Gastrocnemius medialis (tissue), 4 donors: ENCODE measurements around the gene NAA40. TPM values are rescaled to one million over a fixed set of nuclear protein-coding genes. Genes with fewer than 3 reads are reported as not detected.

Source experiments
- ATAC-seq, 2 donors: fragments of 150-250 bp; one replicate each; pipeline ENCODE4 v1.9.1; 2016
- DNase-seq, 2 donors: peaks; one replicate each; pipeline ENCODE4 v3.0.0-alpha.2; 2019
- H3K27ac ChIP-seq, 4 donors: fragments of 200-600 bp; sonication (generic); 1 replicate in 1 of 4; 2 replicates in 3 of 4; pipeline ENCODE4 v1.5.1; 2016 to 2018; ENCODE audit warnings: mild to moderate bottlenecking in 2 of 4, moderate library complexity in 1 of 4
- H3K27me3 ChIP-seq, 3 donors: fragments of 200-600 bp; sonication (generic) in 2 of 3; 1 replicate in 1 of 3; 2 replicates in 2 of 3; pipeline versions ENCODE4 v1.5.1 to v1.6.0; 2016 to 2019; ENCODE audit warnings: mild to moderate bottlenecking in 1 of 3, moderate library complexity in 1 of 3
- H3K36me3 ChIP-seq, 2 donors: fragments of 200-600 bp; sonication (generic) in 1 of 2; one replicate each; pipeline ENCODE4 v1.5.1; 2017 to 2018
- H3K4me1 ChIP-seq, 2 donors: fragments of 200-600 bp; sonication (generic) in 1 of 2; one replicate each; pipeline ENCODE4 v1.5.1; 2016 to 2017; ENCODE audit warnings: mild to moderate bottlenecking in 2 of 2
- H3K4me3 ChIP-seq, 4 donors: fragments of 200-600 bp; sonication (generic) in 3 of 4; 1 replicate in 1 of 4; 2 replicates in 3 of 4; pipeline ENCODE4 v1.5.1; 2016 to 2019; ENCODE audit warnings: mild to moderate bottlenecking in 2 of 4
- H3K9me3 ChIP-seq, 3 donors: fragments of 200-600 bp; sonication (generic) in 2 of 3; 1 replicate in 1 of 3; 2 replicates in 2 of 3; pipeline ENCODE4 v1.5.1; 2016 to 2019
- POLR2A ChIP-seq, 2 donors: fragments of 450-650 bp; IDR thresholded peaks; one replicate each; pipeline ENCODE4 v1.6.1; 2017; ENCODE audit warnings: antibody characterized with exemption in 2 of 2, mild to moderate bottlenecking in 2 of 2, moderate library complexity in 2 of 2
- in situ Hi-C, 4 donors: fragments of 200-750 bp; cut with MboI; loops; one replicate each; pipeline versions ENCODE4 v1.15.0 to v1.8.0; 2017; ENCODE audit warnings: low sequenced_read_pairs in 4 of 4
- intact Hi-C: fragments of 100-400 bp; cut with DNase I; formaldehyde crosslinking; loops from one replicate; pipeline ENCODE4 v1.15.1; 2023; ENCODE audit warnings: low total_unique reads
- total RNA-seq, 4 donors: library from RNA; depleted of rRNA; stranded (reverse); fragments of >200 nt; gene quantifications; one replicate each; pipeline versions ENCODE4 v1.1.0 to v1.2.3, GENCODE V29; 2016
- TF ChIP-seq, protein P1 (sequence below), 5 experiments: fragments of 450-650 bp in 3 of 5; fragments of 200-600 bp in 2 of 5; sonication (generic) in 2 of 5; IDR thresholded peaks in 4 of 5; conservative IDR thresholded peaks in 1 of 5; 1 replicate in 4 of 5; 2 replicates in 1 of 5; pipeline ENCODE4 v1.5.1; 2016 to 2019; ENCODE audit warnings: antibody characterized with exemption in 5 of 5, mild to moderate bottlenecking in 3 of 5, moderate library complexity in 3 of 5

The NAA40 gene
- total RNA-seq, 4 donors from 2014 or later: 4.9 to 11.4 (median 6.5) TPM

DNA sequence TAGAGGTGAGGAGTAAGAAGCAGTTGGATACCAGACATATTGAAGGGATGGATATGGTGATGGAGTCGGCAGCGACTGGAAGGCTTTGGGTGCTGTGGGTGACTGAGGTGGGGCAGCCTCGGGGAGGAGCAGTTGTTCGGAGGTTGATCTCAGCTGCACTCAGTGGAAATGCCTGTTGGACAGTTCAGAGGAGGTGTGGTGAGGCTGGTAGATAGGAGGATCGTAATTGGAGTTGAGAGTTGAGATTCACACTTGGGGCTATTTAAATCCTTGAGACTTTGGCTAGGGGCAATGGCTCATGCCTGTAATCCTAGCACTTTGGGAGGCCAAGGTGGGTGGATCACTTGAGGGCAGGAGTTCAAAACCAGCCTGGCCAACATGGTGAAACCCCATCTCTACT lies 54.3 kb downstream of the NAA40 start:
- peak; percentile 11 to 39 for ATAC-seq
- Histone ChIP-seq H3K9me3 (no peaks in the 10 kb centered on the region), H3K36me3 (peaks cover 0 to 35% of the 10 kb centered on the region in 2 donors), H3K27me3 (no peaks in the 10 kb centered on the region), H3K4me1 (peaks cover 0 to 7% of the 10 kb centered on the region in 2 donors), H3K4me3 (no peak overlapping the region), H3K27ac (peak overlapping the region; percentile 1 to 57 (median 28))
- intact Hi-C loops: no loop called here
- DNase-seq: no peak
- in situ Hi-C loops: loop anchor here in 2 of 4 donors (5.0 to 10.0 kb wide), 2 partner anchors 152 to 154 kb away; no protein-coding TSS in a partner anchor
- TF ChIP-seq, protein P1, sequence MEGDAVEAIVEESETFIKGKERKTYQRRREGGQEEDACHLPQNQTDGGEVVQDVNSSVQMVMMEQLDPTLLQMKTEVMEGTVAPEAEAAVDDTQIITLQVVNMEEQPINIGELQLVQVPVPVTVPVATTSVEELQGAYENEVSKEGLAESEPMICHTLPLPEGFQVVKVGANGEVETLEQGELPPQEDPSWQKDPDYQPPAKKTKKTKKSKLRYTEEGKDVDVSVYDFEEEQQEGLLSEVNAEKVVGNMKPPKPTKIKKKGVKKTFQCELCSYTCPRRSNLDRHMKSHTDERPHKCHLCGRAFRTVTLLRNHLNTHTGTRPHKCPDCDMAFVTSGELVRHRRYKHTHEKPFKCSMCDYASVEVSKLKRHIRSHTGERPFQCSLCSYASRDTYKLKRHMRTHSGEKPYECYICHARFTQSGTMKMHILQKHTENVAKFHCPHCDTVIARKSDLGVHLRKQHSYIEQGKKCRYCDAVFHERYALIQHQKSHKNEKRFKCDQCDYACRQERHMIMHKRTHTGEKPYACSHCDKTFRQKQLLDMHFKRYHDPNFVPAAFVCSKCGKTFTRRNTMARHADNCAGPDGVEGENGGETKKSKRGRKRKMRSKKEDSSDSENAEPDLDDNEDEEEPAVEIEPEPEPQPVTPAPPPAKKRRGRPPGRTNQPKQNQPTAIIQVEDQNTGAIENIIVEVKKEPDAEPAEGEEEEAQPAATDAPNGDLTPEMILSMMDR (IDR thresholded peaks at IDR 0.05 in 4 of 5, conservative IDR thresholded peaks at IDR 0.05 in 1 of 5): no peak
- no peak for TF ChIP-seq POLR2A (IDR thresholded peaks at IDR 0.05)

DNA sequence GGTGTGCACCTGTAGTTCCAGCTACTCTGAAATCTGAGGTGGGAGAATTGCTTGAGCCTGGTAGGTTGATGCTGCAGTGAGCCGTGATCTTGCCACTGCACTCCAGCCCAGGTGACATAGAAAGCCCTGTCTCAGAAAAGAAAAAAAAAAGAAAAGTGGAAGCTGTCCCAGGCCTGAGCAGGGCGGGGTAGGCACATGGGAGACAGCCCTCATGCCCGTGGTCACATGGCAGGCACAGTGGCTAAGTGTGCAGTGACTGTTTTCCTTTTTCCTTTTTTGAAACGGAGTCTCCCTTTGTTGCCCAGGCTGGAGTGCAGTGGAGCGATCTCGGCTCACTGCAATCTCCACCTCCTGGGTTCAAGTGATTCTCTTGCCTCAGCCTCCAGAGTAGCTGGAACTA lies 55.2 kb downstream of the NAA40 start:
- Histone ChIP-seq H3K4me3 (no peak overlapping the region), H3K36me3 (peaks cover 0 to 29% of the 10 kb centered on the region in 2 donors), H3K4me1 (peaks cover 0 to 6% of the 10 kb centered on the region in 2 donors), H3K27me3 (no peaks in the 10 kb centered on the region), H3K27ac (peak overlapping the region; percentile 18 to 67 (median 54)), H3K9me3 (no peaks in the 10 kb centered on the region)
- TF ChIP-seq, protein P1 (IDR thresholded peaks at IDR 0.05 in 4 of 5, conservative IDR thresholded peaks at IDR 0.05 in 1 of 5): no peak
- ATAC-seq (peak; percentile 58 to 72), DNase-seq (peak; percentile 48 to 55)
- in situ Hi-C loops (loop anchor here in 2 of 4 donors (5.0 to 10.0 kb wide), 2 partner anchors 151 to 153 kb away; no protein-coding TSS in a partner anchor), intact Hi-C loops (no loop called here)

DNA sequence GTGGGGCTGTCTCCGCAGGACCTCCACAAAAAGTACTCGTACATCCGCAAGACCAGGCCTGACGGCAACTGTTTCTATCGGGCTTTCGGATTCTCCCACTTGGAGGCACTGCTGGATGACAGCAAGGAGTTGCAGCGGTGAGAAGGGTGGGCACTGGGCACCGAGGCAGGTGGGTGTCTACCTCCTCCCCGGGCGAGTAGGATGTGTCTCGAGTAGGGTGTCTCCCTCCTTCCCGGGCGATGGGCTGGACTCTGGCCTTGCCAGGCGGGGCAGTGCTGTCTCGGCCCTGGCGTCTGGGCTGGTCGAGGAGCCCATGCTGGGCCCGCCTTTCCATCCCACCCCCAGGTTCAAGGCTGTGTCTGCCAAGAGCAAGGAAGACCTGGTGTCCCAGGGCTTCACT lies 57.7 kb downstream of the NAA40 start:
- DNase-seq: no peak
- in situ Hi-C loops: loop anchor here in 1 of 4 donors (10.0 kb wide), 1 partner anchor 148 kb away; no protein-coding TSS in a partner anchor
- Histone ChIP-seq H3K36me3 (peaks cover 0 to 29% of the 10 kb centered on the region in 2 donors), H3K27me3 (no peaks in the 10 kb centered on the region), H3K4me1 (peaks cover 10 to 22% of the 10 kb centered on the region in 2 donors), H3K9me3 (no peaks in the 10 kb centered on the region), H3K27ac (peak overlapping the region in 1 of 4 donors; percentile 31), H3K4me3 (no peak overlapping the region)
- intact Hi-C loops: no loop called here
- ATAC-seq: no peak
- TF ChIP-seq, protein P1 (IDR thresholded peaks at IDR 0.05 in 4 of 5, conservative IDR thresholded peaks at IDR 0.05 in 1 of 5): no peak
- no peak for TF ChIP-seq POLR2A (IDR thresholded peaks at IDR 0.05)

DNA sequence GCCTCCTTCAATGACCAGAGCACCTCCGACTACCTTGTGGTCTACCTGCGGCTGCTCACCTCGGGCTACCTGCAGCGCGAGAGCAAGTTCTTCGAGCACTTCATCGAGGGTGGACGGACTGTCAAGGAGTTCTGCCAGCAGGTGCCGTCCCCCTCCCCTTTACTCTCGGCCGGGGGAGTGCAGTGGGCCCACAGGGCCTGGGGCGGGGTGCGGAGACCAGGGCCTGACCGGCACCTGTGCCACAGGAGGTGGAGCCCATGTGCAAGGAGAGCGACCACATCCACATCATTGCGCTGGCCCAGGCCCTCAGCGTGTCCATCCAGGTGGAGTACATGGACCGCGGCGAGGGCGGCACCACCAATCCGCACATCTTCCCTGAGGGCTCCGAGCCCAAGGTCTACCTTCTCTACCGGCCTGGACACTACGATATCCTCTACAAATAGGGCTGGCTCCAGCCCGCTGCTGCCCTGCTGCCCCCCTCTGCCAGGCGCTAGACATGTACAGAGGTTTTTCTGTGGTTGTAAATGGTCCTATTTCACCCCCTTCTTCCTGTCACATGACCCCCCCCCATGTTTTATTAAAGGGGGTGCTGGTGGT lies 58.4 kb downstream of the NAA40 start:
- Histone ChIP-seq H3K36me3 (peaks cover 0 to 29% of the 10 kb centered on the region in 2 donors), H3K9me3 (no peaks in the 10 kb centered on the region), H3K4me3 (no peak overlapping the region), H3K27me3 (no peaks in the 10 kb centered on the region), H3K27ac (peak overlapping the region in 1 of 4 donors; percentile 13), H3K4me1 (peaks cover 13 to 26% of the 10 kb centered on the region in 2 donors)
- in situ Hi-C loops (loop anchor here in 1 of 4 donors (10.0 kb wide), 1 partner anchor 148 kb away; no protein-coding TSS in a partner anchor), intact Hi-C loops (no loop called here)
- no peak for DNase-seq
- no peak for ATAC-seq
- no peak for TF ChIP-seq POLR2A (IDR thresholded peaks at IDR 0.05)
- TF ChIP-seq, protein P1 (IDR thresholded peaks at IDR 0.05 in 4 of 5, conservative IDR thresholded peaks at IDR 0.05 in 1 of 5): no peak
